Left forelimb (tissue), 1 donor: ENCODE results near the gene FILIP1L.
"Not testable (repeated sequence)": the region's sequence is repeated elsewhere in the genome, so short reads cannot be mapped to it uniquely, and the experiment has no call there.

ENCODE experiments used
- DNase-seq: peaks from one replicate; pipeline ENCODE4 v3.0.0-alpha.2; 2018; ENCODE audit warnings: low spot score

The FILIP1L gene

GRCh38 chr3:100098784-100099070, 15.6 kb downstream of the FILIP1L start:
- DNase-seq: no peak

DNA sequence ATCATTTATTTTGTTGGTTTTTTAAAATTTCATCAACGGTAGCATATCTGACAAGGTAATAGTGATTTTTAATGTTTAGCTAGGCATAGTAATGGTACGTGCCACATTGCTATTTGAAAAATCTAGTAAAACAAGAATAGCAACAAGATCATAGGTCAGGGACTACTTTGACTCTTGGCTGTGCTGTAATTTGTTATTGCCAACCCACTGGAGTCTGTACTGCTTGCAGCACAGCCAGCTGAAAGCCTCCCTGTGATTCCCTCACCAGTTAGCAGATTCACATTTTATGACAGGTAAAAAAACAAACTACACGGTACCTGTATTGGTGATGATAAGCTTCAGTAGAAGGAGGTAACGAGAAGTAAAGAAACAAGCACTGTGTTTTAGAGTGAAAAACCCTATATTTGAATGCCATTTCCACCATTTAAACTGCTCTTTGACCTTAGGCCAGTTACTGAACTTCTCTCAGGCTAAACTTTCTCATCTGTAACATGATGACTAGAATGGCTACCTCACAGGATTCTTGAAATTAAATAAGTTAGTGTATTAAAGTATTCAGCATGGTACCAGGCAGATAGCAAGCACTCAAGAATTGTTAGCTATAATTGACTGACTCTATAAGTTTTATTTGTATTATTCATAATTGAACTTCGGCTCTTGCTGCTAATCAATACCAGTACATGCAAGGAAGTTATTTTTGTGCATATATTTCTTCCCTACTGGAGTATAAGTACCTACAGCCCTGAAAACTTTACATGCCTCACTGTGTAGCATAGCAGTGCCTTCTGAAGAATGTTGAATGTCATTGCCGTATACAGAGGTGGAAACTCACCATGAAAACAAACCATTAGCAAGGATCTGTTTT, 16.1 kb downstream of the FILIP1L start:
- DNase-seq: no peak

DNA sequence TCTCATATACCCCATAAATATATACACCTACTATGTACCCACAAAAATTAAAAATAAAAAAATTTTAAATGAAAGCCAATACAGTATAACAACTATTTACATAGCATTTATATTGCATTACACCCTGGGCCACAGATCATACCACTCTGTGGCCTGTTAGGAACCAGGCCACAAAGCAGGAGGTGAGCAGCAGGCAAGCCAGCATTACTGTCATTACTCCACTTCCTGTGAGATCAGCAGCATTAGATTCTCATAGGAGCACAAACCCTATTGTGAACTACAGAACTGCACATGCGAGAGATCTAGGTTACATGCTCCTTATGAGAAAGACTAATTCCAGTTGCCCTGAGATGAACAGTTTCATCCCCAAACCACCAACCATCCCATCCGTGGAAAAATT, 17.4 kb downstream of the FILIP1L start:
- no peak for DNase-seq

DNA sequence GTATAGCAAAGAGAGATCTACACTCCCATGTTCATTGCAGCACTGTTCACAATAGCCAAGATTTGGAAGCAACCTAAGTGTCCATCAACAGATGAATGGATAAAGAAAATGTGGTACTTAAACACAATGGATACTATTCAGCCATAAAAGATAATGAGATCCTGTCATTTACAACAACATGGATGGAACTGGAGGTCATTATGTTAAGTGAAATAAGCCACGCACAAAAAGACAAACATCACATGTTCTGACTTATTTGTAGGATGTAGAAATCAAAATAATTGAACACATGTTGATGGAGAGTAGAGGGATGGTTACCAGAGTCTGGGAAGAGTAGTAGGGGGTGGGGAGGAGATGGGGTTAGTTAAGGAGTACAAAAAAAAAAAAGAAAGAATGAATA, 18.0 kb downstream of the FILIP1L start:
- DNase-seq: not testable (repeated sequence)

DNA sequence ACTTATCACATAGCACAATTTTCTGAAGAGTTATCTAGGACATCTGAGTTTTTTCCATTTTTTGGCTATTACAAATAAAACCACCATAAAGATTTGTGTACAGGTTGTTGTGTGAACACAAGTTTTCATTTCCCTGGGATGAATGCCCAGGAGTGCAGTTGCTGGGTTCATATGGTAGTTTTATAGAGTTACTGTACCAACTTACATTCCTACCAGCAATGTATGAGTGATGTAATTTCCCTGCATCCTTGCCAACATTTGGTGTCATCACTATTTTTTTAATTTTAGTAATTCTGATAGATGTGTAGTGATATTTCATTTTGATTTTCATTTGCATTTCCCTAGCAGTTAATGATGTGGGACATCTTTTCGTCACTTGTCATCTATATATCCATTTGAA, 20.5 kb downstream of the FILIP1L start:
- DNase-seq: no peak

GRCh38 chr3:100090669-100091005, 23.7 kb downstream of the FILIP1L start:
- no peak for DNase-seq

GRCh38 chr3:100089812-100090668, 24.3 kb downstream of the FILIP1L start:
- DNase-seq: no peak

DNA sequence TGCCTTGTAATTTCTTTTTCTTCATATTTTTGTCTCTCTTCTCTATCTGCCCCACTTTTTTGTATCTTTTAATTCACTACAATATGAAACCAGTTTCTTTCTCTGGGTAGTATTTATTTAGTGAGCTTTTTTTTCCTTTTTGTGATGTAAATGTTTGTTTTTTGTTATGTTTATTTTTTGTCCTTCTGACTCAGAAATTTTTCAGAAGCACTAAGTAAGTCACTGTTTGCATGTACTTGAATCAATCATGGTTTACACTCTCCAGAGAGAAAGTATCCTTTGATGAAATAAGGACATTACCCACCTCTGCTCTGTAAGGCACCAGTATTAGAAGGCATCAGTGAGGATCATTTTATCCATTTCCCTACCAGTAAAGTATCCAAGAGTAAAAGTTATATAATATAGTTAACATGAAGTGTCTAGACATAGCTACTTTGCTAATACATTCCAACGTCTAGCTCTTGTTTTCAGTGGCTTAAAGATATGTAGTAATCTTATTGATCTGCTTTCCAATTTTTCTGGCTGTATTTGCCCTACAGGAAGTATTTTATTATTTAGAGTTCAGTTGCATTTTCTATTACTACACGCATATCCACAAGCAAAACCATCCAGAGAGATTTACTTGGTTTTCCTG, 25.4 kb downstream of the FILIP1L start:
- DNase-seq: no peak

DNA sequence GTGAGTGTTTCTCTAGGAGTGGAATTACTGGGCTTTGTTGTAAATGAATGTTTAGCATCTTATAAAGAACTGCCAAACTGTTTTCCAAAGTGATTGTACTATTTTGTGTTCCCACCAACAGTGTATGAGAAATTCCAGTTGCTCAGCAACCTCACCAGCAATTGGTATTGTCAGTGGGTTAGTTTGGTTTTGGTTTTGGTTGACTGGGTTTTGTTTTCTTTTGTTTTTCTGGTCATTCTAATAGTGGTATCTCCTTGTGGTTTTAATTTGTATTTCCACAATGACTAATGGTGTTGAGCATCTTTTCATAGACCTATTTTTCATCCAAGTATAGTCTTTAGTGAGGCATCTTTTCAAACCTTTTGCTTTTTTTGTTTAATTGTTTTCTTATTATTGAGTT, 27.1 kb downstream of the FILIP1L start:
- DNase-seq: no peak

GRCh38 chr3:100086401-100086800, 27.9 kb downstream of the FILIP1L start:
- no peak for DNase-seq

DNA sequence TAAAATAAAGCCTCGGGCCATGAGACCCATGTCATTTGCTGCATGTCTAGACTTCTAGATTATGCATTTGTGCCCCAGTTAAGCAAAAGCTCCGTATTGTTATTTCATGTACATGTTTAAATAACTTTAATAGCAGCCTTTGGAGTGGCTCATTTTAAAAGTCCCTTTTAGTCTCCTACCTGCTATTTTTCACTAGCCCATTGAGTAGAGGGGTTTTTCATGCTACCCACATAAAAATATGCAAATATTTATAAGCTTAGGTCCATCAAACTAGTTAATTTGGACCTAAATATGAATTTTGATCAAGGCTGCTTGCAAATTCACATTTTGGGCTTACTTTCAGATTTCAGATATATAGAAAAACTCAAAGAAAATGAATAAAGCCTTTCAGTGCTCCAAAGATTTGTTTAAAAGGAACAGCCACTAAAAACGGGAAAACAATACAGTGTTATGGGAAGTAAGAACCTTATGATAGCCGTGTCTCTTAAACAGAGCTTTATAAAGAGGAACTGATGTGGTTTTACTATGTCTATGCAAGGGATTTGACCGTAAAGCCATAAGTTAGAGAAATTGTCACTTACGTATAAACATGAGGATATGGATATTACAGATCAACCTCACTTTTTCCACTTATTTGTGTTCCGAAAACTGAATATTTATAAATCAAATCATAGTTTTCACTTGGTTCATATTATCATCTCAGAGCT, 30.0 kb downstream of the FILIP1L start:
- DNase-seq: no peak

DNA sequence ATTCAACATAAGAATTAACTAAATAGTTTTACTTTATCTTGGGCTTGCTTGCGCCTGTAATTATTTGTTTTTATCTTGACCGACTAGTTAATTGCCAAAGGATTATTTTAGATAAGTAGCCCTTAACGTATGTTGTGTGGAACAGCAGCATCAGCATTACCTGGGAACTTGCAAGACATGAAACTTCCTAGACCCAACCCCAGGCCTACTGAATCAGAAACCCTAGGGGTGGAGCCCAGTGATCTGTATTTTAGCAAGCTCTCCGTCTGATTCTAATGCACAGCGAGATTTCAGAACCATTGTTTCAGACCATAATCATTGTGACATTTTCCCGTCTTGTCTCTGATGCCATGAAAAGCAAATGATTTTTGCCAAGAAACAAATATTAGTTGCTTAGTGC, 31.1 kb downstream of the FILIP1L start:
- no peak for DNase-seq

GRCh38 chr3:100082714-100083113, 31.6 kb downstream of the FILIP1L start:
- no peak for DNase-seq

- no peak for DNase-seq
Measured at GRCh38 chr3:100081986-100082692, 32.2 kb downstream of the FILIP1L start.

DNA sequence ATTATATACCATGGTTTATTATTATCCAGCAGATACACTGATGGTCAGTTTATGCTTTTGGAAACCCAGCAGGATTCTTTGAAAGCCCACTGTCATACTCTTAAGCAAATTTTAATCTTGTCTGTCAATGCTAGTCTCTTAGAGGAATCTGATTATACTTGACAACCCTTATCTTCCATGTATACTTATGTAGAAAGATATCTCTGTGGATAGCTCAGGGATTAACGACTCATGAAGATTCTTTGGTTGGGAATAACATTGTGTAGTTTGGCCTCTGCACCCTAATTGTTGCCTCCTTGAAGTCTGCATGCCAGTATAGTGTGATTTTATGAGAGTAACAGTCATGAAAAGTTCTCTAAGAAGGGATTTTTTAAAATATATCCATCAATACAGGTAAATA, 33.0 kb downstream of the FILIP1L start:
- DNase-seq: no peak

GRCh38 chr3:100080573-100080972, 33.7 kb downstream of the FILIP1L start:
- no peak for DNase-seq

- no peak for DNase-seq
Measured at GRCh38 chr3:100079328-100079727, 35.0 kb downstream of the FILIP1L start.

GRCh38 chr3:100076731-100077529, 37.4 kb downstream of the FILIP1L start:
- no peak for DNase-seq

GRCh38 chr3:100075851-100076730, 38.2 kb downstream of the FILIP1L start:
- no peak for DNase-seq

- no peak for DNase-seq
Measured at GRCh38 chr3:100075196-100075595, 39.1 kb downstream of the FILIP1L start.
